CD1c-positive myeloid dendritic cell (primary cell): ENCODE data around the gene AFF4.
"Not testable (repeated sequence)": the region's sequence is repeated elsewhere in the genome, so short reads cannot be mapped to it uniquely, and the experiment has no call there.

Experiments used
- DNase-seq: peaks from one replicate; pipeline ENCODE4 v3.0.0-alpha.2; 2016; ENCODE audit errors: extremely low spot score

The AFF4 gene

GRCh38 chr5:132956166-132956799, 7.2 kb downstream of the AFF4 start:
- not testable (repeated sequence) for DNase-seq

GRCh38 chr5:132953710-132954109, 9.7 kb downstream of the AFF4 start:
- DNase-seq = no peak

GRCh38 chr5:132952829-132953228, 10.6 kb downstream of the AFF4 start:
- DNase-seq = no peak

DNA sequence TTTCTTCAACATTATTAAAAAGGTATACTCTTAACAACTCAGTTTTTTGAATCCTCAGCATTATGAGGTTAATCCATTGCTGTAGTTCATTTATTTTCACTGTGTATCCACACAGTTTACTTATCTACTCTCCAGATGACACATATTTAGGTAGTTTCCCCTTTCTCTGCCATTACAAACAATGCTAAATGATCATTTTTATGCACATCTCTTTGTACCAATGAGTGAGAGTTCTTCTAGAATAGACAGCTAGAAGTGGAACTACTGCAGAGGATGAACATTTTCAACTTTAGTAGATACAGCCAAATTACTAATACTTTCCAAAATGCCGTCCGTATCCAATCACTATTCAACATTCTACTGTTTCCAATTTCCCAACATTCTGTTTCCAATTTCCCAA, 11.5 kb downstream of the AFF4 start:
- no peak for DNase-seq

DNA sequence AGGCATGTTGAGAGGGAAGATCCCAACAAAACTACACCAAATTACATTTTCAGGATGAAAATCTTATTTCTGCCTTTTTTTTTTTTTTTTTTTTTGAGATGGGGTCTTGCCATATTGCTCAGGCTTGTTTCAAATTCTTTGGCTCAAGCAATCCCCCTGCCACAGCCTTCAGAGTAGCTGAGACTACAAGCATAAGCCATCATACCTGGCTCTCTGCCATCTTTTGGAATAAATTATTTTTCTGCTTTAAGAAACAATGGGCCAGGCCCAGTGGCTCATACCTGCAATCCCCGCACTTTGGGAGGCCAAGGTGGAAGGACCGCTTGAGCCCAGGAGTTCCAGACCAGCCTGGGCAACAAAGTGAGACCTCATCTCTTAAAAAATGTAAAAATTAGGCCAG, 14.3 kb downstream of the AFF4 start:
- DNase-seq = no peak

GRCh38 chr5:132947671-132948070, 15.8 kb downstream of the AFF4 start:
- no peak for DNase-seq

DNA sequence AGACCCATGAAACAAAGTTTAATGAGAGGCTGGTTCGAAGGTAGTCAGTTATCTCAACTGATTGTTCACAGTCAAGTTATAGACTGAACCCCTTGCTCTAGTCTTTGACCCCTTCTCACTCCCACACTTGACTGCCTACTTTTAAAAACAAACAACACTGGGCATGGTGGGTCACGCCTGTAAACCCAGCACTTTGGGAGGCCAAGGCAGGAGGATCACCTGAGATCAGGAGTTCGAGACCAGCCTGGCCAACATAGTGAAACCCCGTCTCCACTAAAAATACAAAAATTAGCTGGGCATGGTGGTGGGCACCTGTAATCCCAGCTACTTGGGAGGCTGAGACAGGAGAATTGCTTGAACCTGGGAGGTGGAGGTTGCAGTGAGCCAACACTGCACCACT, 18.1 kb downstream of the AFF4 start:
- not testable (repeated sequence) for DNase-seq

DNA sequence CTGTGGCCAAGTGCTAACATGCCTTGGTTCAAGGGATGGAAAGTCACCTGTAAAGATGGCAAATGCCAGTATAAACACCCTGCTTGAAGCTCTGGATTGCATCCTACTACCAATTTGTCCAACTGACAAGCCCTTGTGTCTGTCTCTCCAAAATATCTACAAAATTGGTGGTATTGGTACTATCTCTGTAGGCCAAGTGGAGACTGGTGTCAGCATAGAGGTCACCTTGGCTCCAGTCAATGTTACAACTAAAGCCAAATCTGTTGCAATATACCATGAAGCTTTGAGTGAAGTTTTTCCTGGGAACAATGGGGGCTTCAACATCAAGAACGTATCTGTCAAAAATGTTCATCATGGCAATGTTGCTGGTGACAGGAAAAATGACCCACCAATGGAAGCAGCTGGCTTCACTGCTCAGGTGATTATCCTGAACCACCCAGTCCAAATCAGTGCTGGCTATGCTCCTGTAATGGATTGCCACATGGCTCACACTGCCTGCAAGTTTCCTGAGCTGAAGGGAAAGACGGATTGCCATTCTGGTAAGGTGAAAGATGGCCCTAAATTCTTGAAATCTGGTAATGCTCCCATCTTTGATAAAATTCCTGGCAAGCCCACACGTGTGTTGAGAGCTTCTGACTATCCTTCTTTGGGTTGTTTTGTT, 19.9 kb downstream of the AFF4 start:
- DNase-seq = no peak

DNA sequence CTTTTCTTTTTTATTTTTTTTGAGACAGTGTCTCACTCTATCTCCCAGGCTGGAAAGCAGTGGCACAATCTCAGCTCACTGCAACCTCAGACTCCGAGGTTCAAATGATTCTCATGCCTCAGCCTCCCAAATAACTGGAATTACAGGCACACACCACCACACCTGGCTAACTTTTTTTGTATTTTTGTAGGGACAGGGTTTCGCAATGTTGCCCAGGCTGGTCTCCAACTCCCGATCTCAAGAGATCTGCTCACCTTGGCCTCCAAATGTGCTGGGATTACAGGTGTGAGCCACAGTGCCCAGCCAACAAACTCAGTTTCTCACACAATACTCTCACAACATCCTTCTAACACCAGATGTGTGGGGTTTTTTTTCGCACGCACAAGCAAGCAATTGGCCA, 22.1 kb downstream of the AFF4 start:
- no peak for DNase-seq

- no peak for DNase-seq
These were observed 35.4 kb downstream of the AFF4 start for GRCh38 chr5:132928062-132928407.

DNA sequence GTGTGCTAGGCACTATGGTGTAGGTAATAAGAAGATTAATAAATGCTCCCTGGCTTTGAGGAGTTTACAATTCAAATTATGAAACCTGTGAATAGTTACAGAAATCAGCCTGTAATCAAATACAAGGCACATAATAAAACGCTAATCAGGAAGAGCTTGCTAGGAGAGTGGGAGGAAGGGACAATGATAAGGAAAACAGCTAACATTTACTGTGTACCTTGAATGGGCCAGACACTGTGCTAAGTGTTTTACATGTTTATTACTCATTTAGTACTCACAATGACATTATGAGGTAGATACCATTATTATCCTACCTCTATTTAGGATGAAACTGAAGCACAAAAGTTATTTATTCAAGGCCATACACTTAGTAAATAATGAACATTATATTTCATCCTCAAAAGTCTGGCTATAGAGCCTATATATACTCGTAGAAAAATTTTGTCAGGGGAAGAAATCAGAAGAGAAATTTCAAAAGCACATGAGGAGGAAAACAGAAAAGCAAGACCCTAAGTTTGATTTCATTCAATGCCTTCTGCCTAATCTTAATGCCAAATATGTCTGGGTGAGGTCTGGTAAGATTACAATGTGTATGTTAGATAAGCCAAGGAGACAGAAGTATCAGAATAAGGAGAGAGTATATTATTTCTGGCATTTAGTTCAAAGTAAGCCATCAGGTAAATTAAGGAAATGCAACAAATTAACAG, 35.9 kb downstream of the AFF4 start:
- no peak for DNase-seq

GRCh38 chr5:132926437-132926836, 37.0 kb downstream of the AFF4 start:
- no peak for DNase-seq

DNA sequence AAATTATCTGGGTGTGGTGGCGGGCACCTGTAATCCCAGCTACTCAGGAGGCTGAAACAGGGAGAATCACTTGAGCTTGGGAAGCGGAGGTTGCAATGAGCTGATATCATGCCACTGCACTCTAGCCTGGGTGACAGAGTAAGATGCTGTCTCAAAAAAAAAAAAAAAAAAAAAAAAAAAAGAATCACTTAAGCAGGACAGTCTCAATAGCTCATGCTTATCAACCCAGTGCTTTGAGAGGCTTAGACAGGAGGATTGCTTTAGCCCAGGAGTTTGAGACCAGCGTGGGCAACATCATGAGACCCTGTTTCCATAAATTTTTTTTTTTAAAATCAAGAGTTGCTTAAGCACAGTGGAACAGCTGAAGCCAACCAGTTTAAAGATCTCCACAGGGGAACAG, 47.3 kb downstream of the AFF4 start:
- no peak for DNase-seq

DNA sequence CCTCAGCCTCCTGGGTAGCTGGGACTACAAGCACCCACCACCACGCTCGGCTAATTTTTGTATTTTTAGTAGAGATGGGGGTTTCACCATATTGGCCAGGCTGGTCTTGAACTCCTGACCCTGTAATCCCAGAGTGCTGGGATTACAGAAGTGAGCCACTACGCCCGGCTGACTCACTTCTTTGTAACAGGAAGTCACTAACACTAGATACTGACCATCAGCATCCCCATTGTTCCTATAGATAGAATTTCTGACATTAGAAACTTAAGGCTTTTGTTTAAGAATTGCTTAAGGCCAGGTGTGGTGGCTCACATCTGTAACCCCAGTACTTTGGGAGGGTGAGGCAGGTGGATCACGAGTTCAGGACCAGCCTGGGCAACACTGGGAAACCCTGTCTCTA, 47.8 kb downstream of the AFF4 start:
- DNase-seq = peak; percentile 63

GRCh38 chr5:132909702-132910101, 53.7 kb downstream of the AFF4 start:
- no peak for DNase-seq

- no peak for DNase-seq
These were observed 56.3 kb downstream of the AFF4 start for GRCh38 chr5:132907161-132907560.

DNA sequence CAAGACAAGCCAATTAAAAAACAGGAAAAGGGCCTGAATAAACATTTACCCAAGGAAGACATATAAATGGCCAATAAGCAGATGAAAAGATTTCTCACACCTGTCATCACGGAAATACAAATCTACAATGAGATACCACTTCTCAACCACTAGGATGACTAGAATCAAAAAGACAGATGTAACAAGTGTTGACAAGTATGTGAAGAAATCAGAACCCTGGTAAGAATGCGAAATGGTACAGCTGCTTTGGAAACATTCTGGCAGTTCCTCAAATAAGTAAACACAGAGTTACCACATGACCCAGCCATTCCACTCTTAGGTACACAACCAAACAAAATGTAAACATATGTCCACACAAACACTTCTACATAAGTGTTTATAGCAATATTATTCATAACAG, 57.5 kb downstream of the AFF4 start:
- DNase-seq = peak; percentile 49

DNA sequence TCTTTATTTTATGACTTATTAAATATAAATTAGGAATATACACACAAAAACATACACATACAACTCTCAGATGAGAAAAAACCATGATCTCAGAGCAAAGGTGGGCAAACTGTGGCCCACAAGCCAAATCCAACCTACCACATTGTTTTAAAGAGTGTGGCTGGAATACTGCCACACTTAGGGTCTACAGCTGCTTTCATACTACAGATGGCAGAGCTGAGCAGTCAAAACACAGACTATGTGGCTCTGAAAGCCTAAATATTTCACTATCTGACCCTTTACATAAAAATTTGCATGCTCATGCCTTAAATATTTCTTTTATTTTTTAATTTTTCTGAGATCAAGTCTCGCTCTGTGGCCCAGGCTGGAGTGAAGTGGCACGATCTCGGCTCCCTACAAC, 61.7 kb downstream of the AFF4 start:
- no peak for DNase-seq

DNA sequence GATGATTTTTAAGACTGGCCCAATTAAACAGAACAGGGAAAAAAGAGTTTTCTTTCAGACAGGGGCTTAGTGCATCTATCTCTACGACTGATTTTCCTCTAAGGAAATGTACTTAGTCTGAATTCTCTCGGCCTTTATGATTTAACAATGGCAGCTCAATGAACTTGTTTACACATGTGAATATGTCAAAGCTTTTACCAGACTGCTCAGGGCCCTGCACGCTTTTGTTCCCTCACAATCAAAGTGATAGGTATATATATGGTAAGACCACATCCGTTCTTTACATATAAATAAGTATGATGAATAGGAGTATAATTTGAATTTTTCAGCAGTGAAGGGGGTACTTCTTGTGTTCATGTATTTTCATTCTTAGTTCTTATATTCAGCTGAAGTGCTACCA, 62.4 kb downstream of the AFF4 start:
- no peak for DNase-seq

DNA sequence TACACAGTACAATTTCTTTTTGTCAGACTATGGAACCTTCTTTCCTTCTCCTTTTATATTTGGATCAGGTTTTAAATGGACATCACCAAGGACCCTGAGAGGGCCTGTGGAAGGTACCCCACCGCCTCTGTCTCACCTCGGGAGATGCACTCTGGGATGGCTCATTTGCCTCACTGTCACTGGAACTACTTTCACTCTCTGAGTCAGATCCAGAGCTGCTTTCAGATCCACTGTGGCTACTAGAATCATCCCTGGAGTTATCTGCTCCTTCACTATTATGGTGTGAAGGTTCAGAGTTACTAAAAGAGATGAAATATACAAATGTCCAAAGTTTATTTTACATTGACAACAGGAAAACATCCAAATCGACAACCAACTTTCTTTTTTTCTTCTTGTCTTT, 65.3 kb downstream of the AFF4 start:
- DNase-seq = no peak

DNA sequence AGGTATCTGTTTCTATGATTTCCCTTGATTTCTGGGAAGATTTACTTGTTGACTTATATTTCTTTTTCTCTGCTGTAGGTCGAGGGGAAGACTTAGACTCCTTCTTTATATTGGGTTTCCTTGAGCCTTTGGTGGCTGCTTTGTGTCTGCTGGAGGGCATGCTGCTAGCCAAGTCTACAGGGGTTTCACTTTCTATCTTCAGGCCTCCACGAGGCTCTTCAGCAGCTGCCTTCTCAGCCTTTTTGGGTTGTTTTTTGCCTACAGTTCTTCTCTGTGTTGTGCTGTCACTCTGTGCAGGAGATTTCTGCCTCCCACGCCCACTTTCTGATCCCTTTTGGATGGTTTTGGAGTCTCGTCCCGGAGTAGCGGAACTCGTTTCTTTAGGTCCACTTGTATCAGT, 66.7 kb downstream of the AFF4 start:
- DNase-seq = no peak

GRCh38 chr5:132895719-132896305, 67.6 kb downstream of the AFF4 start:
- DNase-seq = no peak

DNA sequence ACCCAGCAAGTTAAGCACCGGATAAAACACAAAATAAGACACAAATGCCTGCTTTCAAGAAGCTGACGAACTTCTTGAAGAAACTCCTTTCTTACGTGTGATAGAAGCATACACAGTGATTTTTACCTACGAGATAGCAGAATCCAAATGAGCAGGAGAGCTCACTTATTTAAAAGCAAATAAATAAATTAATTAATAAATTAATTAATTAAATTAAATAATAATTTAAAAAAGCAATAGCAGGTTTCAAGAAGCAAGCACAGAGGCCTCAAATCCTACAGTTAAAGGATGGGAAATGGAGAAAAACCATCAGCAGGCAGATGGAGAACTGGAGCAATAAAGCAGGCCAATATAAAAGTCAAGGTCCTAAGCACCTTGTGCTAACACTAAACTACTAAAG, 72.6 kb downstream of the AFF4 start:
- no peak for DNase-seq
